GM21381 (cell line): ENCODE results near the gene LENEP.

Experiments used
- ATAC-seq: cut with Tn5 transposase; IDR thresholded peaks from one replicate; pipeline ENCODE4 v1.9.1; 2021; ENCODE audit warnings: mild to moderate bottlenecking, moderate library complexity; ENCODE audit not compliant: unreplicated experiment

The LENEP gene

GRCh38 chr1:154960446-154961136, 32.8 kb upstream of the LENEP start:
- no peak for ATAC-seq

- ATAC-seq, result peak; percentile 70
Measured at GRCh38 chr1:154961207-154962155, 31.9 kb upstream of the LENEP start, which contains the start of gene PYGO2. Gene PYGO2, minus strand, starts transcription at chr1:154961782. Its CDS starts 206 bp downstream, at chr1:154961576.

- no peak for ATAC-seq
Measured at GRCh38 chr1:154962156-154962749, 31.1 kb upstream of the LENEP start.

- ATAC-seq, result no peak
Measured at GRCh38 chr1:154962795-154963330, 30.5 kb upstream of the LENEP start.

- ATAC-seq, result no peak
Measured at GRCh38 chr1:154963643-154964042, 29.7 kb upstream of the LENEP start.

- no peak for ATAC-seq
Measured at GRCh38 chr1:154964359-154964758, 29.0 kb upstream of the LENEP start.

- ATAC-seq, result no peak
Measured at GRCh38 chr1:154966111-154966510, 27.3 kb upstream of the LENEP start.

- no peak for ATAC-seq
Measured at GRCh38 chr1:154967331-154967950, 25.9 kb upstream of the LENEP start.

GRCh38 chr1:154968731-154969130, 24.7 kb upstream of the LENEP start:
- ATAC-seq, result no peak

- ATAC-seq, result no peak
Measured at GRCh38 chr1:154969246-154969645, 24.1 kb upstream of the LENEP start.

GRCh38 chr1:154969860-154970452, 23.4 kb upstream of the LENEP start:
- ATAC-seq, result no peak

GRCh38 chr1:154970631-154971340, 22.6 kb upstream of the LENEP start, which contains the start of gene SHC1:
Gene SHC1, minus strand, starts transcription at chr1:154970747. Its CDS starts 221 bp downstream, at chr1:154970526.
- ATAC-seq, result no peak

- no peak for ATAC-seq
Measured at GRCh38 chr1:154971341-154971998, 21.9 kb upstream of the LENEP start.

GRCh38 chr1:154972213-154972516, 21.2 kb upstream of the LENEP start:
- ATAC-seq, result no peak

GRCh38 chr1:154972517-154973343, 20.7 kb upstream of the LENEP start:
- no peak for ATAC-seq

GRCh38 chr1:154973344-154974101, 19.9 kb upstream of the LENEP start:
- ATAC-seq, result no peak

- peak; percentile 76 for ATAC-seq
Measured at GRCh38 chr1:154974102-154974807, 19.1 kb upstream of the LENEP start, which contains the start of gene CKS1B. Gene CKS1B, plus strand, starts transcription at chr1:154974681. Its CDS starts 65 bp downstream, at chr1:154974746.
